ENCODE results near the gene MYZAP. TPM values are rescaled to one million over a fixed set of nuclear protein-coding genes. Genes with fewer than 3 reads are reported as not detected.

The MYZAP gene
- total RNA-seq, 1 experiment from 2014 or later: 0.68 TPM

DNA sequence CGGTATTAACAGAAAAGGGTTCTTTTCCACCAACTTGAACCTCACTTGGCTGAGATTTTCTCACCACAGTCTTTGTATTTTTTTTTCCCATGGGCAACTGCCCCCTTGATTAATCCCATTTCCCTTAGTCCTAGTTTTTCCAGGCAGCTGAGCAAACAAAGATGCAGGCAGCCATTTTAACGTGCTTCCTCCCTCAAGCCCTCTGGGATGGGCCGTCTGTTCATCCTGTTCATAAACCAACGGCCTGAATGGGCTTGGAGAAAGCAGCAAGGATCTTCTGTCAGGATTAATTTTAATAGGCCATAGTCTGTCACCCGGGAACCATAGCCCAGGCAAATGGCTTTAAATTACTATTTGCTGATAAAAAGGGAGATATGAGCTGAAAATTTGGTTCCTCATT lies 104.4 kb downstream of the MYZAP start:
- DNase-seq (ENCODE audit: low spot score): no peak
- POLR2A ChIA-PET: no interaction called here
- no peak overlapping the region for H3K27ac Mint-ChIP-seq
- H3K27me3 Mint-ChIP-seq (ENCODE audit: low read depth): peaks cover 20% of the 10 kb centered on the region
- ATAC-seq: no peak
- TF ChIP-seq MXD4 (CRISPR knock-in tag; IDR thresholded peaks at IDR 0.05; ENCODE audit: borderline replicate concordance): no peak
- no peak for TF ChIP-seq ZBTB21 (CRISPR knock-in tag; IDR thresholded peaks at IDR 0.05; ENCODE audit: borderline replicate concordance)
- TF ChIP-seq CBFB (CRISPR knock-in tag; IDR thresholded peaks at IDR 0.05; ENCODE audit: low read depth): no peak
- TF ChIP-seq TEAD1 (CRISPR knock-in tag; IDR thresholded peaks at IDR 0.05): no peak
- TF ChIP-seq ZNF138 (CRISPR knock-in tag; conservative IDR thresholded peaks at IDR 0.05): no peak
- TF ChIP-seq, protein P1, sequence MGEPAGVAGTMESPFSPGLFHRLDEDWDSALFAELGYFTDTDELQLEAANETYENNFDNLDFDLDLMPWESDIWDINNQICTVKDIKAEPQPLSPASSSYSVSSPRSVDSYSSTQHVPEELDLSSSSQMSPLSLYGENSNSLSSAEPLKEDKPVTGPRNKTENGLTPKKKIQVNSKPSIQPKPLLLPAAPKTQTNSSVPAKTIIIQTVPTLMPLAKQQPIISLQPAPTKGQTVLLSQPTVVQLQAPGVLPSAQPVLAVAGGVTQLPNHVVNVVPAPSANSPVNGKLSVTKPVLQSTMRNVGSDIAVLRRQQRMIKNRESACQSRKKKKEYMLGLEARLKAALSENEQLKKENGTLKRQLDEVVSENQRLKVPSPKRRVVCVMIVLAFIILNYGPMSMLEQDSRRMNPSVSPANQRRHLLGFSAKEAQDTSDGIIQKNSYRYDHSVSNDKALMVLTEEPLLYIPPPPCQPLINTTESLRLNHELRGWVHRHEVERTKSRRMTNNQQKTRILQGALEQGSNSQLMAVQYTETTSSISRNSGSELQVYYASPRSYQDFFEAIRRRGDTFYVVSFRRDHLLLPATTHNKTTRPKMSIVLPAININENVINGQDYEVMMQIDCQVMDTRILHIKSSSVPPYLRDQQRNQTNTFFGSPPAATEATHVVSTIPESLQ (CRISPR knock-in tag; IDR thresholded peaks at IDR 0.05): no peak
- no peak for TF ChIP-seq NFATC4 (CRISPR knock-in tag; IDR thresholded peaks at IDR 0.05)
- TF ChIP-seq, protein P2, sequence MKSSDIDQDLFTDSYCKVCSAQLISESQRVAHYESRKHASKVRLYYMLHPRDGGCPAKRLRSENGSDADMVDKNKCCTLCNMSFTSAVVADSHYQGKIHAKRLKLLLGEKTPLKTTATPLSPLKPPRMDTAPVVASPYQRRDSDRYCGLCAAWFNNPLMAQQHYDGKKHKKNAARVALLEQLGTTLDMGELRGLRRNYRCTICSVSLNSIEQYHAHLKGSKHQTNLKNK (CRISPR knock-in tag; IDR thresholded peaks at IDR 0.05): no peak
- TF ChIP-seq JAZF1 (CRISPR knock-in tag; IDR thresholded peaks at IDR 0.05): no peak
- TF ChIP-seq ZNF317 (CRISPR knock-in tag; IDR thresholded peaks at IDR 0.05; ENCODE audit: borderline replicate concordance, low read depth): no peak
- TF ChIP-seq, protein P3, sequence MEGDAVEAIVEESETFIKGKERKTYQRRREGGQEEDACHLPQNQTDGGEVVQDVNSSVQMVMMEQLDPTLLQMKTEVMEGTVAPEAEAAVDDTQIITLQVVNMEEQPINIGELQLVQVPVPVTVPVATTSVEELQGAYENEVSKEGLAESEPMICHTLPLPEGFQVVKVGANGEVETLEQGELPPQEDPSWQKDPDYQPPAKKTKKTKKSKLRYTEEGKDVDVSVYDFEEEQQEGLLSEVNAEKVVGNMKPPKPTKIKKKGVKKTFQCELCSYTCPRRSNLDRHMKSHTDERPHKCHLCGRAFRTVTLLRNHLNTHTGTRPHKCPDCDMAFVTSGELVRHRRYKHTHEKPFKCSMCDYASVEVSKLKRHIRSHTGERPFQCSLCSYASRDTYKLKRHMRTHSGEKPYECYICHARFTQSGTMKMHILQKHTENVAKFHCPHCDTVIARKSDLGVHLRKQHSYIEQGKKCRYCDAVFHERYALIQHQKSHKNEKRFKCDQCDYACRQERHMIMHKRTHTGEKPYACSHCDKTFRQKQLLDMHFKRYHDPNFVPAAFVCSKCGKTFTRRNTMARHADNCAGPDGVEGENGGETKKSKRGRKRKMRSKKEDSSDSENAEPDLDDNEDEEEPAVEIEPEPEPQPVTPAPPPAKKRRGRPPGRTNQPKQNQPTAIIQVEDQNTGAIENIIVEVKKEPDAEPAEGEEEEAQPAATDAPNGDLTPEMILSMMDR (IDR thresholded peaks at IDR 0.05): no peak
- TF ChIP-seq ZNF121 (CRISPR knock-in tag; IDR thresholded peaks at IDR 0.05): no peak
- no peak for TF ChIP-seq GTF2I (CRISPR knock-in tag; conservative IDR thresholded peaks at IDR 0.05)
- TF ChIP-seq, protein P4, sequence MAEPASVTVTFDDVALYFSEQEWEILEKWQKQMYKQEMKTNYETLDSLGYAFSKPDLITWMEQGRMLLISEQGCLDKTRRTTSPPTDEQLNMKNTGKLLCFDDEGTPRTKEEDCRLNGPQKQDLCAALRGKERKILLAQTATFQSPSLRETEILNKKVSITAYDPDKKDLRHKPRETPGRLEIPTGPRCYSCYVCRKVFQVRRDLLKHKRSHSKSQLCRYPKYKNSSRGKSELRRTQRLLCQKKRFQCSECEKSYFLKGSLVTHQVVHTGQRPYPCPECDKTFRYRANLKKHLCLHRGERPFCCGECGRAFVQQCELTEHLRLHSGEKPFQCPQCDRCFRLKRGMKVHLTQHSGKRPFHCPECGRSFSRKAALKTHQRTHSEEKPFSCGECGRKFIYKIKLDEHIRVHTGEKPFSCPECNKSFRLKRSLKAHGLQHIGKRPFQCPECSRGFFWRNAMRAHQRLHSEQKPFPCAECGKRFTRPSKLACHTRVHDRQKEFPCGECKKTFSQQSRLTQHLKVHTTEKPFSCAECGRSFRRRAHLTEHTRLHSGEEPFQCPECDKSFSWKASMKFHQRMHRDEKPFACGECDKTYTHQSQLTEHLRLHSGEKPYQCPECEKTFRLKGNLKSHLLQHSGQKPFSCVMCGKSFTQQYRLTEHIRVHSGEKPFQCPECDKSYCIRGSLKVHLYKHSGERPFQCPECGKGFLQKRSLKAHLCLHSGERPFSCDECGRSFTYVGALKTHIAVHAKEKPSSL (CRISPR knock-in tag; conservative IDR thresholded peaks at IDR 0.05): no peak
- no peak for TF ChIP-seq NR3C1 (CRISPR knock-in tag; conservative IDR thresholded peaks at IDR 0.05; ENCODE audit: low read depth)
- TF ChIP-seq, protein P5, sequence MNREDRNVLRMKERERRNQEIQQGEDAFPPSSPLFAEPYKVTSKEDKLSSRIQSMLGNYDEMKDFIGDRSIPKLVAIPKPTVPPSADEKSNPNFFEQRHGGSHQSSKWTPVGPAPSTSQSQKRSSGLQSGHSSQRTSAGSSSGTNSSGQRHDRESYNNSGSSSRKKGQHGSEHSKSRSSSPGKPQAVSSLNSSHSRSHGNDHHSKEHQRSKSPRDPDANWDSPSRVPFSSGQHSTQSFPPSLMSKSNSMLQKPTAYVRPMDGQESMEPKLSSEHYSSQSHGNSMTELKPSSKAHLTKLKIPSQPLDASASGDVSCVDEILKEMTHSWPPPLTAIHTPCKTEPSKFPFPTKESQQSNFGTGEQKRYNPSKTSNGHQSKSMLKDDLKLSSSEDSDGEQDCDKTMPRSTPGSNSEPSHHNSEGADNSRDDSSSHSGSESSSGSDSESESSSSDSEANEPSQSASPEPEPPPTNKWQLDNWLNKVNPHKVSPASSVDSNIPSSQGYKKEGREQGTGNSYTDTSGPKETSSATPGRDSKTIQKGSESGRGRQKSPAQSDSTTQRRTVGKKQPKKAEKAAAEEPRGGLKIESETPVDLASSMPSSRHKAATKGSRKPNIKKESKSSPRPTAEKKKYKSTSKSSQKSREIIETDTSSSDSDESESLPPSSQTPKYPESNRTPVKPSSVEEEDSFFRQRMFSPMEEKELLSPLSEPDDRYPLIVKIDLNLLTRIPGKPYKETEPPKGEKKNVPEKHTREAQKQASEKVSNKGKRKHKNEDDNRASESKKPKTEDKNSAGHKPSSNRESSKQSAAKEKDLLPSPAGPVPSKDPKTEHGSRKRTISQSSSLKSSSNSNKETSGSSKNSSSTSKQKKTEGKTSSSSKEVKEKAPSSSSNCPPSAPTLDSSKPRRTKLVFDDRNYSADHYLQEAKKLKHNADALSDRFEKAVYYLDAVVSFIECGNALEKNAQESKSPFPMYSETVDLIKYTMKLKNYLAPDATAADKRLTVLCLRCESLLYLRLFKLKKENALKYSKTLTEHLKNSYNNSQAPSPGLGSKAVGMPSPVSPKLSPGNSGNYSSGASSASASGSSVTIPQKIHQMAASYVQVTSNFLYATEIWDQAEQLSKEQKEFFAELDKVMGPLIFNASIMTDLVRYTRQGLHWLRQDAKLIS (CRISPR knock-in tag; IDR thresholded peaks at IDR 0.05; ENCODE audit: borderline replicate concordance): no peak
- H3K9me3 Mint-ChIP-seq: no peaks in the 10 kb centered on the region
- CTCF ChIA-PET: interaction anchor here (2.1 kb wide), 1 partner anchor 10 kb away, joined by 8 read pairs; the partner anchor contains the start of gene POLR2M
- H3K4me3 Mint-ChIP-seq: no peak overlapping the region
- no peaks in the 10 kb centered on the region for H3K36me3 Mint-ChIP-seq
- H3K4me1 Mint-ChIP-seq: no peaks in the 10 kb centered on the region
